ENCODE measurements around the gene LEFTY2.

DNA sequence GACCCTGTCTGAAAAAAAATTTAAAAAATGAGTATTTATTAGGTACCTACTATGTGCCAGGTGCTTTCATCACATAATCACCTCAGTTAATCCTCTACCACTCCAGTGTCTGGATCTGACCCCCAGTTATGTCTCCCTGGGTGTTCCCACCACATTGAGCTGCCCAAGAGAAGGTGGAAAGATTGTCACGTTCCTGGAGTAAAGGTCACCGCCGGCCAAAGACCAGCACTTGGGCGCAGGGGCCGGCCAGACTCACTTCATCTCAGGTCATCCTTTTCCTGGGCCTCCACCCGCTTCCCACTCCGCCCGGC lies 17.7 kb downstream of the LEFTY2 start:
- no peak for TF ChIP-seq CTCF (IDR thresholded peaks at IDR 0.05; ENCODE audit: extremely low read depth in 1 of 2, insufficient read depth in 1 of 2, low read depth in 1 of 2, low read length in 2 of 2)
- TF ChIP-seq POLR2A (IDR thresholded peaks at IDR 0.05; ENCODE audit: low read depth, low read length): no peak
- no peak for TF ChIP-seq EZH2 (IDR thresholded peaks at IDR 0.05; ENCODE audit: borderline replicate concordance, low read depth, low read length, severe bottlenecking)
- no peak for TF ChIP-seq GATA2 (IDR thresholded peaks at IDR 0.05; ENCODE audit: insufficient read depth, insufficient read length, low read depth, low read length)
